ENCODE data around the gene ZBTB12.
"Not testable (repeated sequence)": the region's sequence is repeated elsewhere in the genome, so short reads cannot be mapped to it uniquely, and the experiment has no call there.

Gene ZBTB12

GRCh38 chr6:31919624-31920303 lies 17.9 kb upstream of the ZBTB12 start:
- DNase-seq, result no peak

GRCh38 chr6:31918069-31918720 lies 16.3 kb upstream of the ZBTB12 start:
- no peak for DNase-seq

DNA sequence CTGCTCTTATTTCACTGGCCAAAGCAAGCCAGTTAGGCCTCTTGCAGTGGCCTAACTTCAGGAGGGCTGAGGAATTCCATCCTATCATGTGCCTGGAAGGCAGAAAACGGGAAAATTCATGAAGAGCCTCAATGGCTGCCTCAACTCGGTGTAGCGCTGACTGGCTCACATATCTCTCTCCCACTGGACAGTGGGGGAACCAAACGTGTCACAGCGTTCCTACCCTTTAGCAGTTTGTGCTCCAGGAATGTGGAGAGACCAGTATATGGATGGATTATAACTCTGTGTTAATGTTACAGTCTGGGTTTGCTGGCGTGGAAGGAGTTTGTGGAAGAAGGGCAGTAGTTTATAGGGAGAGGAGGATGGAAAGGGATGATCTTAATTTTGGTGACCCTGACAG lies 13.9 kb upstream of the ZBTB12 start:
- DNase-seq, result no peak

GRCh38 chr6:31915351-31915750 lies 13.5 kb upstream of the ZBTB12 start:
- no peak for DNase-seq

- no peak for DNase-seq
Measured at GRCh38 chr6:31911826-31912585, 10.1 kb upstream of the ZBTB12 start.

GRCh38 chr6:31909298-31909697 lies 7.4 kb upstream of the ZBTB12 start:
- DNase-seq, result not testable (repeated sequence)

DNA sequence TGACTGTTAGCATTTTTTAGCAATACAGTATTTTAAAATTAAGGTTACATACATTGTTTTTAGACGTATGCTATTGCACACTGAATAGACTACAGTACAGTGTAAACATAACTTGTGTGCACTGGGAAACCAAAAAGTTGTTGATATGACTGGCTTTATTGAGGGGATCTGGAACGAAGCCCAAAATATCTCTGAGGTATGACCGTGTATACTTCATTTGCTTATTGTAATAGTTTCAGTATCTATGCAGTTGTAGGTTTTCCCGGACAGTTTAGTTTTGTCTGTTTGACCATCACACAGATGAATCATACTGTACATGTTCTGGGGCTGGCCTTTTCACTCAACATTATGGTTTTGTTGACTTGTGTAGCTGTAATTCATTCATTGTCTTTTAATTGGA lies 6.9 kb upstream of the ZBTB12 start:
- no peak for DNase-seq

DNA sequence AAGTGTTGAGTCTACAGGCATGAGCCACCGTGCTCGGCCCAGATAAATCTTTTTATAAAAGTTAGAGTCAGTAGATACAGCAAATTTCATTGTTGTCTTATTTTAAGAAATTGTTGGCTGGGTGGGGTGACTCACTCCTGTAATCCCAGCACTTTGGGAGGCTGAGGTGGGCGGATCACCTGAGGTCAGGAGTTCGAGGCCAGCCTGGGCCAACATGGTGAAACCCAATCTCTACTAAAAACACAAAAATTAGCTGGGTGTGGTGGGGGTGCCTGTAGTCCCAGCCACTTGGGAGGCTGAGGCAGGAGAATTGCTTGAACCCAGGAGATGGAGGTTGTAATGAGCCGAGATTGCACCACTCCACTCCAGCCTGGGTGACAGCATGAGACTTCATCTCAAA lies 6.4 kb upstream of the ZBTB12 start:
- DNase-seq, result not testable (repeated sequence)

- peak; percentile 87 for DNase-seq
Measured at GRCh38 chr6:31907158-31907813, 5.4 kb upstream of the ZBTB12 start.

DNA sequence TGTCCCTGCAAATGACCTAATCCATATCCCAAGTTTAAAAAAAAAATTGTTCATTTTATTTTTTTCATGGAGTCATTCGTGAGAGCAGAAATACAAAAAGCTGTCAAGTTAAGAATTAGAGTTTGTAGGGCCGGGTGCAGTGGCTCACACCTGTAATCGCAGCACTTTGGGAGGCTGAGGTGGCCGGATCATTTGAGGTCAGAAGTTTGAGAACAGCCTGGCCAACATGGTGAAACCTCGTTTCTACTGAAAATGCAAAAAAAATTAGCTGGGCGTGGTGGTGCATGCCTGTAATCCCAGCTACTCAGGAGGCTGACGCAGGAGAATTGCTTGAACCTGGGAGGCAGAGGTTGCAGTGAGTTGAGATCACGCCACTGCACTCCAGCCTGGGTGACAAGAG lies 4.8 kb upstream of the ZBTB12 start:
- DNase-seq, result not testable (repeated sequence)

- no peak for DNase-seq
Measured at GRCh38 chr6:31906122-31906521, 4.2 kb upstream of the ZBTB12 start.

GRCh38 chr6:31905041-31905440 lies 3.2 kb upstream of the ZBTB12 start:
- DNase-seq, result no peak

DNA sequence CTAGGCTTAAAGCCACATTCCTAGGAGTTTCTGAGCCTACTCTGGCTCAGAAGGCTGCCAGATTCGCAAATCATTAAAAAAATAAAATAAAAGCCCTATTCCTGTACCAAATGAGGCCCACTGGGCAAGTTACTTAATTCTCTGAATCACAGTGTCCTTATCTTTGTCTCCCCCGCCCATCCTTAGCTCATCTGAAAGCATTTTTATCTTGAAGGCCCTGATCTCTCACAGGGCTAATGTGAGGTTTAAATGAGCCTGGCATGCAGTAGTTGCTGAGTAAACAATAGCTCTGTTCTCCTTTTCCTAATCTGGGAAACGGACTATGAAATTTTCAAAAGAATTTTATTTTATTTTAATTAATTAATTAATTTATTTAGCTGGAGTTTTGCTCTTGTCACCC lies 2.1 kb upstream of the ZBTB12 start:
- no peak for DNase-seq

DNA sequence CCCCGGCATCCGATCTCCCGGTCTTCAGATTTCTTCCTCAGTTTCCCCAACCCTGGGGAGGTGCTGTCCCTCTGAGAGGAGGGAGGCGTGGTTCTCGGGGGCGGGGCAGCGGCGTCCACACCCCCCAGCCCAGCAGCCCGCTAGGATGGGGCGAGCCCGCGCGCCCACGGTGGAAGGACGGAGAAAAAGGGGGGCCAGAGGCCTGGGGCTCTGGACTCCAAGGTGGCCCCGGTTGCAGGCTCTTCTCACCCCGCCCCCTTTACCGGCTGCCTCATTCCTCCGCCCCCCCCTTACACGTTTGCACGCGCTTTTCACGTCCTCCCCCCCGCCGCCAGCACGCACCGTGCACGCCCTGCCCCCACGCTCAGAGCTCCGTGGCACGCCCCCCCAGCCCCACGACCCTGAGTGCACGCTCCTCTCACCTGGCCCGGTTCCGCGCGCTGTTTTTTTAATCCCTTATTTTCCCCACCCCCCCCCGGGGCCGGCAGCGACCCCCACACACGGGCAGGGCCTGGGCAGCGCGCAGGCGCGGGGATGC lies 402 bp downstream of the ZBTB12 start:
- no peak for DNase-seq

GRCh38 chr6:31900917-31901414 lies 920 bp downstream of the ZBTB12 start:
- no peak for DNase-seq

GRCh38 chr6:31899882-31900722 lies 1.8 kb downstream of the ZBTB12 start:
- DNase-seq, result no peak

GRCh38 chr6:31899215-31899614 lies 2.7 kb downstream of the ZBTB12 start:
- DNase-seq, result no peak

- DNase-seq, result no peak
Measured at GRCh38 chr6:31898383-31899011, 3.4 kb downstream of the ZBTB12 start.

DNA sequence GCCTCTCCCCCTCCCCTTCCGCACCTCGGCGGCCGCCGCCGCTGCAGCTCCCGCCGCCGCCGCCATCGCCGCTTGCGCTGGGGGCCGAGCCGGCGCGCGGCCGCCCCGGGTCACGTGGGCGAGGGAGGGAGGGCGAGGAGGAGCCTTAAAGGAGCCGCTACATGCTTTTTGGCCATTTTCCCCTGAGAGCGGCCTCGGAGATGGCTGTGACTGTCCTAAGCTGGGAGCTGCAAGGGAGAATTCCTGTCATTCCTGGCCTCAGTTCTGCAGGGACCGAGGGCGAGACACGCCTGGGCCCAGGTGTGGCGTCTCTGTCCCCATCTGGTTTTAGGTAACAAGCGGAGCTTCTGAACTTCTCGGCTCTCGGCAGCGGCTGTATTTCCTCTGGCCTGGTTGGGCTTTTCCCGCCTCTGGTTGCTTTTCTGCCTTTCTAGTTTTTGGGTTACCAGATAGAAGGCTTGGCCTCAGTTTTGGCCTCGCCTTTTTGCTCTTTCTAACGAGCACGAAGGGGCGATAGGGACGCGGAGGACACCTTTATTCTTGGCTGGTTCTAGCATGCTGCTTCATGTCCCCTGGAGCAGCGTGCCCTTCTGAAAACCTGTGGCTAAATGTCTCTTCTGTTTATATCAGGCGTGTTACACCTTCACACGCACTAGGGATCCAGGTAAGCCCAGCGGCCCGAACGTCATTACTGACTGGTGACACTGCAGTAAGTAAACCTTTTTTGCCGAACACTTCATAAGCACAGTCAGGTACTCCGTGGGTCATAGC lies 4.1 kb downstream of the ZBTB12 start, which contains the start of gene EHMT2:
TSS of gene EHMT2 (minus strand) at position 87 of the 771 bp plus-strand sequence. CDS start at position 66, 21 bp downstream.
- peak; percentile 55 for DNase-seq

- DNase-seq, result no peak
Measured at GRCh38 chr6:31896856-31897611, 4.9 kb downstream of the ZBTB12 start.

Data from GF-D8 (cell line).